Ovary (tissue), 3 donors: Measurements from ENCODE around the gene SLC15A1.

ENCODE experiments used
- POLR2A ChIP-seq: fragments of 450-650 bp; IDR thresholded peaks from one replicate; pipeline ENCODE4 v1.6.1; 2017; ENCODE audit warnings: antibody characterized with exemption, mild to moderate bottlenecking, moderate library complexity
- TF ChIP-seq, protein P1 (sequence below), 3 donors: fragments of 450-650 bp in 2 of 3; fragments of 200-600 bp in 1 of 3; IDR thresholded peaks; one replicate each; pipeline versions ENCODE4 v1.5.1 to v1.8.0; 2016 to 2022; ENCODE audit warnings: antibody characterized with exemption in 3 of 3, mild to moderate bottlenecking in 1 of 3
- donor health status: DM: no; HTN: no; CAD: no.

DNA sequence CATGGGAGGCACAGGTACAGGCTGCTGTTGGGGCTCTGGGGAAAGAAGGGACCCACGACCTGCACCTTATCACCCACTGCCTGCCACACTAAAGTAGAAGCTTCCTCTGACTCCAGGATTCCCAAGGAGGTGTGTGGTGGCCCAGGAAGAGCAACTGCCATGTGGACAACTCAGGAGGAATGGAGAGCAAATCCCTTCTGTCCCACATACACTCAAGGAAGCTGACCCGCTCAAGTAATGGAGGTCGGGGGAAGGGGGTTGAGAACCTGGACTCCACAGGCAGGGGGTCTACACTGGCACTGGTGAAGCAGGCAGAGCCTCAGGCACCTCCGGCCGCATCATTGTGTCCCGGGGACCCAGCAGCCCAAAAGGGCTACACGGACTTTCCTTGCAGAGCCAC, 29.4 kb upstream of the SLC15A1 start:
- TF ChIP-seq, protein P1, sequence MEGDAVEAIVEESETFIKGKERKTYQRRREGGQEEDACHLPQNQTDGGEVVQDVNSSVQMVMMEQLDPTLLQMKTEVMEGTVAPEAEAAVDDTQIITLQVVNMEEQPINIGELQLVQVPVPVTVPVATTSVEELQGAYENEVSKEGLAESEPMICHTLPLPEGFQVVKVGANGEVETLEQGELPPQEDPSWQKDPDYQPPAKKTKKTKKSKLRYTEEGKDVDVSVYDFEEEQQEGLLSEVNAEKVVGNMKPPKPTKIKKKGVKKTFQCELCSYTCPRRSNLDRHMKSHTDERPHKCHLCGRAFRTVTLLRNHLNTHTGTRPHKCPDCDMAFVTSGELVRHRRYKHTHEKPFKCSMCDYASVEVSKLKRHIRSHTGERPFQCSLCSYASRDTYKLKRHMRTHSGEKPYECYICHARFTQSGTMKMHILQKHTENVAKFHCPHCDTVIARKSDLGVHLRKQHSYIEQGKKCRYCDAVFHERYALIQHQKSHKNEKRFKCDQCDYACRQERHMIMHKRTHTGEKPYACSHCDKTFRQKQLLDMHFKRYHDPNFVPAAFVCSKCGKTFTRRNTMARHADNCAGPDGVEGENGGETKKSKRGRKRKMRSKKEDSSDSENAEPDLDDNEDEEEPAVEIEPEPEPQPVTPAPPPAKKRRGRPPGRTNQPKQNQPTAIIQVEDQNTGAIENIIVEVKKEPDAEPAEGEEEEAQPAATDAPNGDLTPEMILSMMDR (IDR thresholded peaks at IDR 0.05): no peak
- TF ChIP-seq POLR2A: no peak
